Fibroblast of mammary gland (primary cell): Measurements from ENCODE around the gene SLCO2B1.

Source experiments
- DNase-seq: peaks from one replicate; pipeline ENCODE4 v3.0.0-alpha.2; 2010; ENCODE audit warnings: low read depth
- H3K4me3 ChIP-seq: 2 replicates; pipeline ENCODE4 v1.5.1; 2011; ENCODE audit warnings: low read depth, mild to moderate bottlenecking, low read length, moderate library complexity; ENCODE audit not compliant: control insufficient read depth
- TF ChIP-seq, protein P1 (sequence below): conservative IDR thresholded peaks from 2 replicates; pipeline ENCODE4 v1.5.1; 2011; ENCODE audit warnings: low read depth, low read length, inconsistent platforms; ENCODE audit not compliant: control insufficient read depth, insufficient read depth

The SLCO2B1 gene

DNA sequence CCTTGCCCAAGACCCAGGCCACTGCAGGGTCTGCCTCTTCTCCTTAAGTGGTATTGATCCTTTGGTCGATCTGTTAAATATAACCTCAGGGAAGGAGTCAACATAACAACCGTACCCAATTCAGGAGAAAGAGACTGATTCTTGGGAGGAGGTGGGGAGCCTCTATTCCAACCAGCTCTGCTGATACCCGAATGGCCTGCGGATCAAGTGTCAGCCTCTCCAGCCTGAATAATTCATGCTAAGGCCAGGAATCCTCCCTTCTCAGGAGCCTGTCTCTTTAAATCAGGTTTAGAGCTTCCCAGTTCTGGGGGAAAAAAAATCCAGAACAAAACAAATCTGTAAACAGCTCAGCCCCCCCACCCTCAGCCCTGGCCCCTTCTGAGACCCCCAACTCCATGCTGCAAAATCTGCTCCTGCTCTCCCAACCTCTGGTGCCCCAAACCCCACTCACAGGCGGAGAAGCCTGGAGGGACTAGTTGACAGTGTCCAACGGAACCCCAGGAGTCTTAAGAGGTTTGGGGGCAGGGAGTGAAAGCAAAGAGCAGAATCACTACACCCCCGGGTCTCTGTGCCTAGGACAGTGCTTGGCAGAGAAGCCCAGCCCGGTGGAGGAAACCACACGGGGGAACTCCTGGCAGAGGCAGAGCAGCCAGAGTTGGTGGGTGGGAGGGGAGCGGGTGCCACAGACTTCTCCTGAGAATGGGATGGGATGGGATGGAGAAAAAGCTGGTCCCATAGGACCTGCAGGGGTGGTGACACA is 88.8 kb downstream of the SLCO2B1 start:
- DNase-seq = no peak
- TF ChIP-seq, protein P1, sequence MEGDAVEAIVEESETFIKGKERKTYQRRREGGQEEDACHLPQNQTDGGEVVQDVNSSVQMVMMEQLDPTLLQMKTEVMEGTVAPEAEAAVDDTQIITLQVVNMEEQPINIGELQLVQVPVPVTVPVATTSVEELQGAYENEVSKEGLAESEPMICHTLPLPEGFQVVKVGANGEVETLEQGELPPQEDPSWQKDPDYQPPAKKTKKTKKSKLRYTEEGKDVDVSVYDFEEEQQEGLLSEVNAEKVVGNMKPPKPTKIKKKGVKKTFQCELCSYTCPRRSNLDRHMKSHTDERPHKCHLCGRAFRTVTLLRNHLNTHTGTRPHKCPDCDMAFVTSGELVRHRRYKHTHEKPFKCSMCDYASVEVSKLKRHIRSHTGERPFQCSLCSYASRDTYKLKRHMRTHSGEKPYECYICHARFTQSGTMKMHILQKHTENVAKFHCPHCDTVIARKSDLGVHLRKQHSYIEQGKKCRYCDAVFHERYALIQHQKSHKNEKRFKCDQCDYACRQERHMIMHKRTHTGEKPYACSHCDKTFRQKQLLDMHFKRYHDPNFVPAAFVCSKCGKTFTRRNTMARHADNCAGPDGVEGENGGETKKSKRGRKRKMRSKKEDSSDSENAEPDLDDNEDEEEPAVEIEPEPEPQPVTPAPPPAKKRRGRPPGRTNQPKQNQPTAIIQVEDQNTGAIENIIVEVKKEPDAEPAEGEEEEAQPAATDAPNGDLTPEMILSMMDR = no peak
- H3K4me3 ChIP-seq = no peak overlapping the region

DNA sequence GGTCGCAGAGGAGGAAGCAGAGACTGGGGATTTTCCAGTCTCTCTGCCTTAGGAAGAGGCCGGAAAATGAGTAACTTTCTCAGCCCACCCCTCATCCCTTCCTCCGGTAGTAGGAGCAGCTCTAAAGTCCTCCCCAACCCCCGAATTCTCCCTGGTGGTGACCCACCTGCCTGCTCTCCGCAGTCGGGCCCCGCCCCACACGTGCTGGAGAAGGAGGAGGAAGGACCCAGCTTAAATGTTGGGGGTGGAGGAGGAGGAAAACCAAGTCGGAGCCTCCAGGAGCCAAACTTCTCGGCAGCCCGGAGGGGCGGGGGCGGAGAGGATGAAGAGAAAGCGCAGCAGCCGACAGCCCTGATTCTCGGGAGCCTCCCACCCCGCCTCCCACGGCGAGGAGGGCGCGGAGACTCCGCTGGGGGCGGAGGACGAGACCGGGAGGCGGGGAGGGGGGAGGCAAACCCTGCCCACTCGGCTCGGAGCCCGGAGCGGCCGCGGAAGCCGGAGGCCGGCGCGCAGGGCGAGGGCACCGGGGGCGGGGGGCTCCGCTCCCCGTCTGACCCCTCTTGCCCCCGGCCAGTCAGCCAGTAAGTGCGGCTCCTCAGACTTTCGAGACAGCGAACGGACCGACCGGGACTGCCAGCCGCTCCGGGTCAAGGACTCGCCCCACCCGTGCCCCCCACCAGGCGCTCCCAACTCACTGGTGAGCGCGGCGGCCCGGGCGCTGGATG is 89.6 kb downstream of the SLCO2B1 start, which contains the start of gene TPBGL:
Gene TPBGL (plus strand): TSS at position 464 of the 725 bp plus-strand sequence. CDS start 276 bp downstream, outside the sequence.
- TF ChIP-seq, protein P1 = no peak
- no peak for DNase-seq
- no peak within 1 kb of the TSS for H3K4me3 ChIP-seq

DNA sequence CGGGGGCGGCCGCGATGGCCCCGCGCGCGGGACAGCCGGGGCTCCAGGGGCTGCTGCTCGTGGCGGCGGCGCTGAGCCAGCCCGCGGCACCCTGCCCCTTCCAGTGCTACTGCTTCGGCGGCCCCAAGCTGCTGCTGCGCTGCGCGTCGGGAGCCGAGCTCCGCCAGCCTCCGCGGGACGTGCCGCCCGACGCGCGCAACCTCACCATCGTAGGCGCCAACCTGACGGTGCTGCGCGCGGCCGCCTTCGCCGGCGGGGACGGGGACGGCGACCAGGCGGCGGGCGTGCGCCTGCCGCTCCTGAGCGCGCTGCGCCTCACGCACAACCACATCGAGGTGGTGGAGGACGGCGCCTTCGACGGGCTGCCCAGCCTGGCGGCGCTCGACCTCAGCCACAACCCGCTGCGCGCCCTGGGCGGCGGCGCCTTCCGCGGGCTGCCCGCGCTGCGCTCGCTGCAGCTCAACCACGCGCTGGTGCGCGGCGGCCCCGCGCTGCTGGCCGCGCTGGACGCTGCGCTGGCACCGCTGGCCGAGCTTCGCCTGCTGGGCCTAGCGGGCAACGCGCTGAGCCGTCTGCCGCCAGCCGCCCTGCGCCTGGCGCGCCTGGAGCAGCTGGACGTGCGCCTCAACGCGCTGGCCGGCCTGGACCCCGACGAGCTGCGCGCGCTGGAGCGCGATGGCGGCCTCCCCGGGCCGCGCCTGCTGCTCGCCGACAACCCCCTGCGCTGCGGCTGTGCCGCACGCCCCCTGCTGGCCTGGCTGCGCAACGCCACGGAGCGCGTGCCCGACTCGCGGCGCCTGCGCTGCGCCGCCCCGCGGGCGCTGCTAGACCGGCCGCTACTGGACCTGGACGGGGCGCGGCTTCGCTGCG is 90.4 kb downstream of the SLCO2B1 start:
- DNase-seq = peak; percentile 77
- TF ChIP-seq, protein P1 = no peak
- H3K4me3 ChIP-seq = no peak overlapping the region

DNA sequence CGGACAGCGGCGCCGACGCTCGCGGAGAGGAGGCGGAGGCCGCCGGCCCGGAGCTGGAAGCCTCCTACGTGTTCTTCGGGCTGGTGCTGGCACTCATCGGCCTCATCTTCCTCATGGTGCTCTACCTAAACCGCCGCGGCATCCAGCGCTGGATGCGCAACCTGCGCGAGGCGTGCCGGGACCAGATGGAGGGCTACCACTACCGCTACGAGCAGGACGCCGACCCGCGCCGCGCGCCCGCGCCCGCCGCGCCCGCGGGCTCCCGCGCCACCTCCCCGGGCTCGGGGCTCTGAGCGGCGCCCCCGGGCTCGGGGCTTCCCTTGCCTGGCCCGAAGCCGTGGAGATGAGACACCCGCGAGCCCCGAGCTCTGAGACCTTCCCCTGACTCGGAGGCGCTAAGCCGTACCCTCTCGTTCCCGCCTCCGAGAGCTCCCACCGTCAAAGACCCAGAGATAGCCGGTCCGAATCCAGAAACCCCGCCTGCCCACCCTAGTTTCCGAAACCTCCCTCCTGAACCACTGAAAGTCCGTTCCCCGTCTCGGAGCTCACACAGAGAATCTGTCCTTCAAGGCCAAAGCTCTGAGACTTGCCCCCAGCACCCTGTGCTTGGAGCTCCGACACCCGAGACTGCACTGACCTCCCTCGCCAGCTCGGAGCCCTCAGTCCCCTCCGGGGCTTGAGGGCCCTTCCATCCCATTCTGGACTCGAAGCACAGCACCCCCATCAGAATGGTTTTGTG is 91.2 kb downstream of the SLCO2B1 start:
- peak overlapping the region; percentile 23 for H3K4me3 ChIP-seq
- TF ChIP-seq, protein P1 = no peak
- no peak for DNase-seq

DNA sequence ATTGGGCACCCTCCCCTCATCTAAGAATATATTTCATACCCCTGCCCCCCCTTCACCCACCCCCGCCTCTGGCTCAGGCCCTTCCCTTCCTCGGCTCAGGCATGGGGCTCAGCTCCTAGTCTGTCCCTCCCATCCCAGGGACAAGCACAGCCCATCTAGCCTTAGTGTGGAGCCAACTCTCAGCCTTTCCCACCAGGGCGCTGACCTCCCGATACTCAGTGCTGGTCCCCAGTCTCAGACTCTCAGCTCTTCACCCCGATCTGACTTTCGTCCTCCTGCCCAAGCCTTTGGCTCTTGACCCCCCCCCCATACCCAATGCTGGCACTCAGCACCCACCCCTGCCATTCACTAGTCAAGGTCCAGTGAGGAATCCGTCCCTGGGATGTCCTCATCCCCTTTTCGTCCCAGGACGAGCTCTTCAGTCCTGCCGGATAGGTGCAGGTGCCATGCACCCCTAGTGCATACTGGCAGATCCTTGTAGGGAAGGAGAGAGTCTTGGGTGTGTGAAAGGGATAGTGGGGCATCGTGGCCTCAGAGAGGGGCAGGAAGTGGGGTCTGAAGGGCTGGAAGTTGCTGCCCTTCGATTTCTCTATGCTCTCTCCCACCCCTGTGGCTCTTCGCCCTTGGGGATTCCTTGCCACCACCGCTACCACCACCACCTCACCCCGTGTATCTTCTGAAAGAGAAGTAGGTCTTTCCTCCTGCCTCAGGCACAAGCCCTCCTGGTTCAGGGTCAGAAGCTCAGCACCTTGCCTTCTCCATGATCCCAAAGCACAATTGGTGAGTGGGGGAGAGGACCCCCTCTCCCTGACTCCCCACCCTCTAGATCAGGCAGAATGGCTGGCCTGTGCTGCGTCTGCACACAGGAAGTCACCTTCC is 92.1 kb downstream of the SLCO2B1 start:
- TF ChIP-seq, protein P1 = no peak
- no peak overlapping the region for H3K4me3 ChIP-seq
- DNase-seq = no peak
